ENCODE results near the gene SALL3.

The SALL3 gene

DNA sequence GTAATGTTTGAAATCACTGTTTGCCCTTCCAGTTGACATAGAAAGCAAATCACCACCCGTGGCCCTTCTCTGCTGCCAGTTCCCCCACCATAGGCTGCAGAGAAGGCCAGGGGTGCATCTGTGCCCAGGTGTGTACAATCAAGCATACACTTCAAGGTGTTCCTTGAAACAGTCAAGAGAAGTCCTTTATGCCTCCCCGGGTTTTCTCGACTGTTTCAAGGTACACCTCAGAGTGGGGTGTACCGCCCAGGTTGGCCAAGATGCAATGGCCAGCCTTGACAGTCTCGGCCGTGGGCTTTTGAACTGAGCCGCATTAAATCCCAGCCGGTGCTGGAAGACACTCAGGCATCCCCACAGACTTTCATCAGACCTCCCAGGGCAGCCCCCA, 68.6 kb downstream of the SALL3 start:
- ChIA-PET CTCF (interaction anchor here (1.3 kb wide), 1 partner anchor 14 kb away, joined by 4 read pairs; no protein-coding TSS in a partner anchor), POLR2A (no interaction called here)
- DNase-seq (ENCODE audit: extremely low spot score), result no peak
- TF ChIP-seq, protein P1, sequence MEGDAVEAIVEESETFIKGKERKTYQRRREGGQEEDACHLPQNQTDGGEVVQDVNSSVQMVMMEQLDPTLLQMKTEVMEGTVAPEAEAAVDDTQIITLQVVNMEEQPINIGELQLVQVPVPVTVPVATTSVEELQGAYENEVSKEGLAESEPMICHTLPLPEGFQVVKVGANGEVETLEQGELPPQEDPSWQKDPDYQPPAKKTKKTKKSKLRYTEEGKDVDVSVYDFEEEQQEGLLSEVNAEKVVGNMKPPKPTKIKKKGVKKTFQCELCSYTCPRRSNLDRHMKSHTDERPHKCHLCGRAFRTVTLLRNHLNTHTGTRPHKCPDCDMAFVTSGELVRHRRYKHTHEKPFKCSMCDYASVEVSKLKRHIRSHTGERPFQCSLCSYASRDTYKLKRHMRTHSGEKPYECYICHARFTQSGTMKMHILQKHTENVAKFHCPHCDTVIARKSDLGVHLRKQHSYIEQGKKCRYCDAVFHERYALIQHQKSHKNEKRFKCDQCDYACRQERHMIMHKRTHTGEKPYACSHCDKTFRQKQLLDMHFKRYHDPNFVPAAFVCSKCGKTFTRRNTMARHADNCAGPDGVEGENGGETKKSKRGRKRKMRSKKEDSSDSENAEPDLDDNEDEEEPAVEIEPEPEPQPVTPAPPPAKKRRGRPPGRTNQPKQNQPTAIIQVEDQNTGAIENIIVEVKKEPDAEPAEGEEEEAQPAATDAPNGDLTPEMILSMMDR (IDR thresholded peaks at IDR 0.05; ENCODE audit: control extremely low read depth, extremely low read depth, low read depth, missing control alignments), result no peak

DNA sequence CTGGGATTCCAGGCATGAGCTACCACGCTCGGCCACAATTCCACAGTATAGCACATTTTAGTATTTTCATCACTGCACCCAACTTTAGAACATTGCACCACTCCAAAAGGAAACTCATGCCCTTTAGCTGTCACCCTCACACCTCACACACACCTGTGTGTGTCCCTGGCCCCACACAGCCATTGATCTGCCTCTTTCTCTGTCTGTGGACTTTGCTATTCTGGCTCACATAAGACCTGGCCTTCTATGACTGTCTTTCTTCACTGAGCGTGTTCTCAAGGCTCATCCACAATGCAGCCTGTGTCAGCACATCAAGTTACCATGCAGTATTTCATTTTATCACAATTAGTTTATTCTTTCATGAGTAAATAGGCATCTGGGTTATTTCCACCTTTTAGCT, 69.9 kb downstream of the SALL3 start:
- ChIA-PET CTCF (interaction anchor here (1.3 kb wide), 1 partner anchor 13 kb away, joined by 4 read pairs; no protein-coding TSS in a partner anchor), POLR2A (no interaction called here)
- TF ChIP-seq, protein P1 (IDR thresholded peaks at IDR 0.05; ENCODE audit: control extremely low read depth, extremely low read depth, low read depth, missing control alignments), result no peak
- DNase-seq (ENCODE audit: extremely low spot score), result no peak
